ENCODE data around the gene BEGAIN. TPM values are rescaled to one million over a fixed set of nuclear protein-coding genes. Genes with fewer than 3 reads are reported as not detected.

BEGAIN gene
- total and polyA plus RNA-seq, 9 of the 15 experiments (the other 6 are each of a cell fraction or from before 2014, with no cell fraction given), result 0.07 to 0.68 (median 0.55) TPM; not detected in 3

GRCh38 chr14:100623961-100624360, 36.7 kb upstream of the BEGAIN start:
- Histone ChIP-seq H3K9ac (ENCODE audit: insufficient read depth in 1 of 2, low read depth in 2 of 2, low read length in 2 of 2) (no peak overlapping the region), H3K4me3 (no peak overlapping the region), H4K20me1 (replicated peaks; ENCODE audit: control insufficient read depth, insufficient read depth, low read length) (0 out of 2 replicates have a peak, but pooled peaks cover 3% of the 10 kb centered on the region), H3K27me3 (ENCODE audit: control insufficient read depth in 2 of 2, insufficient read depth in 2 of 2, low read length in 2 of 2) (peaks cover 0 to 35% of the 10 kb centered on the region in 2 experiments; a peak in 3 of 5 replicates), H3K4me1 (replicated peaks in 1 of 2; ENCODE audit: control insufficient read depth in 2 of 2, insufficient read depth in 2 of 2, low read length in 2 of 2) (peaks cover 16 to 18% of the 10 kb centered on the region in 2 experiments), H3K9me3 (replicated peaks; ENCODE audit: control insufficient read depth, insufficient read depth, low read depth, low read length) (no peaks in the 10 kb centered on the region), H3K36me3 (ENCODE audit: control insufficient read depth, insufficient read depth, low read length) (no peaks in the 10 kb centered on the region), H3K4me2 (ENCODE audit: insufficient read depth, low read length) (no peak overlapping the region), H3K79me2 (ENCODE audit: control insufficient read depth, insufficient read depth, low read length) (no peaks in the 10 kb centered on the region), H2AFZ (ENCODE audit: low read depth, low read length) (no peak overlapping the region), H3K9me1 (ENCODE audit: control insufficient read depth, insufficient read depth, low read length) (no peaks in the 10 kb centered on the region), H3K27ac (ENCODE audit: extremely low read depth, low read depth, low read length) (no peak overlapping the region)
- 37% methylated on average over 7 of the region's 8 CpGs for WGBS (ENCODE audit: insufficient coverage, low coverage, missing lambda C conversion rate)
- DNase-seq (ENCODE audit: extremely low read depth in 1 of 4, low spot score in 3 of 4), result no peak
- no TSS peak for BruUV-seq (replicated peaks)
- in situ Hi-C loops (cut with MboI) (no loop called here), intact Hi-C loops (cut with micrococcal nuclease) (no loop called here)
- FAIRE-seq, result no peak
- ATAC-seq, result no peak
- POLR2A ChIA-PET, result no interaction called here
- CTCF ChIA-PET (ENCODE audit: low intra/inter-chr PET ratio), result no interaction called here
- TF ChIP-seq HDAC1 (IDR thresholded peaks at IDR 0.05) (no peak), NFIC (IDR thresholded peaks at IDR 0.05) (peak; percentile 65)

DNA sequence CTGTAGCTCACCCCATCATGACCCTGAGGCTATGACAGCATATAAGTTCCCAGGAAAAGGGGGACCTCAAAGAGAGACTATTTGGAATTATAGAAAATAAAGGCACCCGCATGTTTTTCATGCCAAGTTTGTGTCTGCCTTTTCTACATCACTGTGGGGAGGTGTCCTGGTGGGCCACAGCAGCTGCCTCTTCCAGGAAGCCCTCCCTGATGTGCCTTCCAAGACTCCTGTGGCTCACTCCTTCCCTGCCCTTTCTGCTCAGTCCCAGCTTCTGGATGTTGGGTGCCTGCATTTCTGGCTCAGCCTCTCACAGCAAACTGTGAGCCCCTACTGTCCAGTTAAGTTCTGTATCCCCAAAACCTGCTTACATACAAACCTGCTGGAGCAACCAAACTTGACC, 36.3 kb upstream of the BEGAIN start:
- Histone ChIP-seq H3K79me2 (ENCODE audit: control insufficient read depth, insufficient read depth, low read length) (no peaks in the 10 kb centered on the region), H3K27me3 (ENCODE audit: control insufficient read depth in 2 of 2, insufficient read depth in 2 of 2, low read length in 2 of 2) (peaks cover 0 to 31% of the 10 kb centered on the region in 2 experiments; a peak in 3 of 5 replicates), H3K4me3 (no peak overlapping the region), H3K27ac (ENCODE audit: extremely low read depth, low read depth, low read length) (no peak overlapping the region), H4K20me1 (replicated peaks; ENCODE audit: control insufficient read depth, insufficient read depth, low read length) (0 out of 2 replicates have a peak, but pooled peaks cover 3% of the 10 kb centered on the region), H2AFZ (ENCODE audit: low read depth, low read length) (no peak overlapping the region), H3K36me3 (ENCODE audit: control insufficient read depth, insufficient read depth, low read length) (no peaks in the 10 kb centered on the region), H3K4me2 (ENCODE audit: insufficient read depth, low read length) (no peak overlapping the region), H3K9me3 (replicated peaks; ENCODE audit: control insufficient read depth, insufficient read depth, low read depth, low read length) (no peaks in the 10 kb centered on the region), H3K4me1 (replicated peaks in 1 of 2; ENCODE audit: control insufficient read depth in 2 of 2, insufficient read depth in 2 of 2, low read length in 2 of 2) (peaks cover 16 to 18% of the 10 kb centered on the region in 2 experiments), H3K9ac (ENCODE audit: insufficient read depth in 1 of 2, low read depth in 2 of 2, low read length in 2 of 2) (no peak overlapping the region), H3K9me1 (ENCODE audit: control insufficient read depth, insufficient read depth, low read length) (no peaks in the 10 kb centered on the region)
- POLR2A ChIA-PET, result no interaction called here
- in situ Hi-C loops (cut with MboI) (no loop called here), intact Hi-C loops (cut with micrococcal nuclease) (no loop called here)
- 0% methylated on average over 1 of the region's 1 CpG for WGBS (ENCODE audit: insufficient coverage, low coverage, missing lambda C conversion rate)
- FAIRE-seq (no peak), DNase-seq (ENCODE audit: extremely low read depth in 1 of 4, low spot score in 3 of 4) (no peak), ATAC-seq (no peak)
- CTCF ChIA-PET (ENCODE audit: low intra/inter-chr PET ratio), result no interaction called here
- BruUV-seq (replicated peaks), result no TSS peak
- TF ChIP-seq ZFP36 (IDR thresholded peaks at IDR 0.05; ENCODE audit: low read depth, low read length, partially characterized antibody) (peak; percentile 90), THRAP3 (IDR thresholded peaks at IDR 0.05; ENCODE audit: borderline replicate concordance) (no peak), RBM25 (IDR thresholded peaks at IDR 0.05; ENCODE audit: low read depth, low read length, severe bottlenecking) (peak; percentile 26), ZNF644 (tag; IDR thresholded peaks at IDR 0.05; ENCODE audit: low read depth) (no peak), ZBTB5 (IDR thresholded peaks at IDR 0.05) (no peak)
- TF ChIP-seq, protein P1, sequence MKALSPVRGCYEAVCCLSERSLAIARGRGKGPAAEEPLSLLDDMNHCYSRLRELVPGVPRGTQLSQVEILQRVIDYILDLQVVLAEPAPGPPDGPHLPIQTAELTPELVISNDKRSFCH (CRISPR knock-in tag; IDR thresholded peaks at IDR 0.05), result no peak
- TF ChIP-seq, protein P1 (tag; IDR thresholded peaks at IDR 0.05), result no peak

All from K562 (cell line).